Fibroblast of the aortic adventitia (primary cell): ENCODE measurements around the gene ANKDD1A. TPM values are rescaled to one million over a fixed set of nuclear protein-coding genes. Genes with fewer than 3 reads are reported as not detected.

ENCODE experiments used
- DNase-seq: peaks from one replicate; pipeline ENCODE4 v3.0.0-alpha.2; 2010; ENCODE audit warnings: low read depth
- H3K4me3 ChIP-seq: 2 replicates; pipeline ENCODE4 v1.5.1; 2011; ENCODE audit warnings: low read depth, mild to moderate bottlenecking, control low read depth, low read length, moderate library complexity
- total RNA-seq: library from RNA; depleted of rRNA; stranded (reverse); fragments of >200 nt; gene quantifications from 2 replicates; pipeline ENCODE4 v1.2.3, GENCODE V29; 2012; ENCODE audit warnings: low replicate concordance
- TF ChIP-seq, protein P1 (sequence below): IDR thresholded peaks from 2 replicates; pipeline ENCODE4 v1.5.1; 2011; ENCODE audit warnings: mild to moderate bottlenecking, low read length, control low read depth, inconsistent platforms; ENCODE audit not compliant: insufficient read depth

Gene ANKDD1A
- total RNA-seq, 1 donor, result 2.9 TPM

GRCh38 chr15:64943512-64944225 is 32.0 kb downstream of the ANKDD1A start:
- TF ChIP-seq, protein P1, sequence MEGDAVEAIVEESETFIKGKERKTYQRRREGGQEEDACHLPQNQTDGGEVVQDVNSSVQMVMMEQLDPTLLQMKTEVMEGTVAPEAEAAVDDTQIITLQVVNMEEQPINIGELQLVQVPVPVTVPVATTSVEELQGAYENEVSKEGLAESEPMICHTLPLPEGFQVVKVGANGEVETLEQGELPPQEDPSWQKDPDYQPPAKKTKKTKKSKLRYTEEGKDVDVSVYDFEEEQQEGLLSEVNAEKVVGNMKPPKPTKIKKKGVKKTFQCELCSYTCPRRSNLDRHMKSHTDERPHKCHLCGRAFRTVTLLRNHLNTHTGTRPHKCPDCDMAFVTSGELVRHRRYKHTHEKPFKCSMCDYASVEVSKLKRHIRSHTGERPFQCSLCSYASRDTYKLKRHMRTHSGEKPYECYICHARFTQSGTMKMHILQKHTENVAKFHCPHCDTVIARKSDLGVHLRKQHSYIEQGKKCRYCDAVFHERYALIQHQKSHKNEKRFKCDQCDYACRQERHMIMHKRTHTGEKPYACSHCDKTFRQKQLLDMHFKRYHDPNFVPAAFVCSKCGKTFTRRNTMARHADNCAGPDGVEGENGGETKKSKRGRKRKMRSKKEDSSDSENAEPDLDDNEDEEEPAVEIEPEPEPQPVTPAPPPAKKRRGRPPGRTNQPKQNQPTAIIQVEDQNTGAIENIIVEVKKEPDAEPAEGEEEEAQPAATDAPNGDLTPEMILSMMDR, result no peak
- no peak for DNase-seq
- no peak overlapping the region for H3K4me3 ChIP-seq

- TF ChIP-seq, protein P1, result no peak
- no peak for DNase-seq
- H3K4me3 ChIP-seq, result no peak overlapping the region
Measured at GRCh38 chr15:64944961-64945360, 33.3 kb downstream of the ANKDD1A start.

DNA sequence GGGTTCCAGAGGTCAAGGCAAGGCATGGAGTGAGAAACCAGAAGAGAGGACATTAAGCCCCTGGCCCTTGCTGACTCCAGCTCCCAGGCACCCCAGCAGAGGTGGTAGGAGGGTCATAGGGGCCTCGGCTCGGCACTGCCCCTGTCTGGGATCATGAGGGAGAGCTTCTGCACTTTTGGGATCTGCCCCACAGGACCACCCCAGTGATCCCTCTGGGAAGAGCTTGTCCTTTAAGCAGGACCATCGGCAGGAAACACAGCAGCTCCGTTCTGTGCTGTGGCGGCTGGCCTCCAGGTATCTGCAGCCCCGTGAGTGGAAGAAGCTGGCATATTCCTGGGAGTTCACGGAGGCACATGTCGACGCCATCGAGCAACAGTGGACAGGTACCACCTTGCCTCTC is 35.5 kb downstream of the ANKDD1A start:
- TF ChIP-seq, protein P1, result no peak
- no peak overlapping the region for H3K4me3 ChIP-seq
- DNase-seq, result no peak

DNA sequence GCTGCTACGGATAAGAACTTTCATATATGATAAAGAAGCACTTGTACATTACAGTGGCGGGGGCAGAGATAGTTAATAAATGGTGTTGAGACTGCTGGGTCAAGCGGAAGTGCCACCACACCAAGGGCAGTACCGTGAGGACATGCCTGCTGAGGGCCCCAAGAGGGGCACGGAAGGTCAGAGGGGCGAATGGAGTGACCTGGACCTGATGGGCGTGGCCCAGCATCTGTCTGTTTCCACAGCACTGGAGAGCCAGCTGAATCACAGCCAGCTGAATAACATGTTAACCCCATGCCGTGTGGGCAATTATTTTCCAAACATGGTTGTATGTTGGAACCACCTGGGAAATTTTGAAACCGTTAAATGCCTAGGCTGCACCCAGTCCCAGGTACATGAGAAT is 37.2 kb downstream of the ANKDD1A start:
- DNase-seq, result no peak
- TF ChIP-seq, protein P1, result no peak
- no peak overlapping the region for H3K4me3 ChIP-seq

DNA sequence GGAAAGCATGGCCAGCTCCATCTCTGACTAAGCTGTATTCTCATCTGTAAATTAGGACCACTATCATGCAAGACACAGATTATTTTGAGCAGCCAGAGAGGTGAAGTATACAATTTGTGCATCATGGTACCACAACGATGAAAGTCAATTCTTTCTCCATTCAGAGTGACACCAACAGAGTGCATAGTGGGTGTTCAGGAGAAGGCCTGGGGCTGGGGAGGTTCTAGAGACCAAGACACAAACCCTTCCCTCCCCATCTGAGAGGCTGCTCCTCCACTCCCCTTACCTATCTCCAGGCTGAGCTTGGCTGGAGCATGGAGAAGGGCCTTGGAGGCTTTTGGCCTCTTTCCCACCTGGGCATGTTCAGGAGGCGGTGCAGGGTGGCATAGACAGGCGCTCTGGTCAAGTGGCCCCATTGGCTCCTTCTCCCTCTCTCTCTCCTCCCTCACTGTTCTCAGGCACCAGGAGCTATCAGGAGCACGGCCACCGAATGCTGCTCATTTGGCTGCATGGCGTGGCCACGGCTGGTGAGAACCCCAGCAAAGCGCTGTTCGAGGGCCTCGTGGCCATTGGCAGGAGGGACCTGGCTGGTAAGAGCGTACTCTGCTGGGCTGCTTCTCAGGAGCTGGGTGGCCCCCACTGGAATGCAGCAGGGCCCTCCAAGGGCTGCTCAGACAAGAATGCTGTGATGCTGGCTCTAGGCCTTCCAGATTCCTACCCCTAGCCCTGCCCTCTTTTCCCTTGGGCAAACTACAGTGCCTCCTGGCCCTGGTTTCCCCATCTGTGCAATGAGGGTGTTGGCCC is 37.9 kb downstream of the ANKDD1A start:
- TF ChIP-seq, protein P1, result no peak
- DNase-seq, result no peak
- no peak overlapping the region for H3K4me3 ChIP-seq

- TF ChIP-seq, protein P1, result no peak
- no peak overlapping the region for H3K4me3 ChIP-seq
- DNase-seq, result no peak
Measured at GRCh38 chr15:64950888-64951287, 39.2 kb downstream of the ANKDD1A start.
